Keratinocyte (primary cell): ENCODE results near the gene TBC1D22B. TPM values are rescaled to one million over a fixed set of nuclear protein-coding genes. Genes with fewer than 3 reads are reported as not detected.
"Not testable (repeated sequence)": the region's sequence is repeated elsewhere in the genome, so short reads cannot be mapped to it uniquely, and the experiment has no call there.

Experiments
- DNase-seq: peaks from one replicate; pipeline ENCODE4 v3.0.0-alpha.2; 2011; ENCODE audit warnings: low read depth, missing footprints, low spot score
- FAIRE-seq: peaks from 2 replicates; lab custom pipeline; 2011; peaks lifted over from hg19 to GRCh38; lab: Jason Lieb, UNC
- H2AFZ ChIP-seq: 2 replicates; pipeline ENCODE4 v1.6.0; 2012; ENCODE audit warnings: low read length, control low read depth, inconsistent platforms; ENCODE audit not compliant: control insufficient read depth
- H3K27ac ChIP-seq: 2 replicates; pipeline ENCODE4 v1.5.1; 2011; ENCODE audit warnings: low read length; ENCODE audit not compliant: control insufficient read depth, insufficient read depth
- H3K27me3 ChIP-seq: 3 replicates; pipeline ENCODE4 v1.6.0; 2011; ENCODE audit warnings: low read length; ENCODE audit not compliant: control insufficient read depth, insufficient read depth; ENCODE audit errors: extremely low read depth
- H3K36me3 ChIP-seq, 2 experiments: 2 replicates in 1 of 2; 3 replicates in 1 of 2; pipeline ENCODE4 v1.5.1; 2011; ENCODE audit warnings: low read length in 2 of 2, mild to moderate bottlenecking in 1 of 2; ENCODE audit not compliant: control insufficient read depth in 2 of 2, insufficient read depth in 2 of 2; ENCODE audit errors: extremely low read depth in 1 of 2
- H3K4me1 ChIP-seq: 3 replicates; pipeline ENCODE4 v1.5.1; 2011; ENCODE audit warnings: low read length; ENCODE audit not compliant: control insufficient read depth, insufficient read depth; ENCODE audit errors: extremely low read depth
- H3K4me2 ChIP-seq: 3 replicates; pipeline ENCODE4 v1.6.0; 2011; ENCODE audit warnings: low read depth, low read length; ENCODE audit not compliant: control insufficient read depth, insufficient read depth; ENCODE audit errors: extremely low read depth
- H3K4me3 ChIP-seq, 3 experiments: fragments of 200-600 bp in 1 of 3; sonication (generic) in 1 of 3; 2 replicates in 2 of 3; 3 replicates in 1 of 3; pipeline ENCODE4 v1.5.1; 2011 to 2016; ENCODE audit warnings: low read length in 3 of 3, mild to moderate bottlenecking in 3 of 3, control low read depth in 2 of 3, inconsistent platforms in 1 of 3, low read depth in 1 of 3, mixed read lengths in 1 of 3, mixed run types in 1 of 3, moderate library complexity in 1 of 3; ENCODE audit not compliant: control insufficient read depth in 2 of 3, insufficient read depth in 2 of 3; ENCODE audit errors: extremely low read depth in 1 of 3
- H3K79me2 ChIP-seq: 2 replicates; pipeline ENCODE4 v1.6.0; 2012; ENCODE audit warnings: low read length; ENCODE audit not compliant: control insufficient read depth, insufficient read depth
- H3K9ac ChIP-seq: 3 replicates; pipeline ENCODE4 v1.6.0; 2011; ENCODE audit warnings: low read length; ENCODE audit not compliant: control insufficient read depth, insufficient read depth; ENCODE audit errors: extremely low read depth
- H3K9me1 ChIP-seq: 3 replicates; pipeline ENCODE4 v1.6.0; 2011; ENCODE audit warnings: low read length; ENCODE audit not compliant: control insufficient read depth, insufficient read depth; ENCODE audit errors: extremely low read depth
- H3K9me3 ChIP-seq: 2 replicates; pipeline ENCODE4 v1.5.1; 2012; ENCODE audit warnings: low read depth, low read length; ENCODE audit not compliant: control insufficient read depth
- H4K20me1 ChIP-seq: 3 replicates; pipeline ENCODE4 v1.6.0; 2011; ENCODE audit warnings: low read length; ENCODE audit not compliant: control insufficient read depth, insufficient read depth; ENCODE audit errors: extremely low read depth
- EZH2 ChIP-seq: IDR thresholded peaks from one replicate; pipeline ENCODE4 v1.6.1; 2012; ENCODE audit warnings: inconsistent platforms, mild to moderate bottlenecking, low read length, moderate library complexity
- dilution Hi-C: fragments of 300-500 bp; cut with MboI; formaldehyde crosslinking; loops from one replicate; pipeline ENCODE4 v1.7.0; 2020; ENCODE audit warnings: low sequenced_read_pairs; ENCODE audit not compliant: extremely low pct_ligation_motif_present
- polyA plus RNA-seq, 5 experiments: library from polyadenylated mRNA; depleted of rRNA in 3 of 5; stranded (reverse) in 3 of 5; stranded (forward) in 1 of 5; unstranded in 1 of 5; fragments of >200 nt; gene quantifications; 1 replicate in 1 of 5; 2 replicates in 3 of 5; 3 replicates in 1 of 5; pipeline versions ENCODE4 v1.2.1 to v1.2.3, GENCODE V29; 2011 to 2012; ENCODE audit warnings: missing spikeins in 2 of 5, low read depth in 1 of 5, low replicate concordance in 1 of 5
- TF ChIP-seq, protein P1 (sequence below), 3 experiments: IDR thresholded peaks in 1 of 3; conservative IDR thresholded peaks in 1 of 3; optimal IDR thresholded peaks in 1 of 3; 2 replicates in 2 of 3; 3 replicates in 1 of 3; pipeline versions ENCODE3 to v1.5.1; 2011; ENCODE audit warnings: low read length in 3 of 3, mild to moderate bottlenecking in 3 of 3, moderate library complexity in 2 of 3, control low read depth in 1 of 3, inconsistent platforms in 1 of 3; ENCODE audit not compliant: insufficient read depth in 2 of 3; ENCODE audit errors: extremely low read depth in 1 of 3

Gene TBC1D22B
- polyA plus RNA-seq, 1 donor (not counting 4 experiments of a cell fraction or from before 2014, with no cell fraction given): 5.9 TPM

DNA sequence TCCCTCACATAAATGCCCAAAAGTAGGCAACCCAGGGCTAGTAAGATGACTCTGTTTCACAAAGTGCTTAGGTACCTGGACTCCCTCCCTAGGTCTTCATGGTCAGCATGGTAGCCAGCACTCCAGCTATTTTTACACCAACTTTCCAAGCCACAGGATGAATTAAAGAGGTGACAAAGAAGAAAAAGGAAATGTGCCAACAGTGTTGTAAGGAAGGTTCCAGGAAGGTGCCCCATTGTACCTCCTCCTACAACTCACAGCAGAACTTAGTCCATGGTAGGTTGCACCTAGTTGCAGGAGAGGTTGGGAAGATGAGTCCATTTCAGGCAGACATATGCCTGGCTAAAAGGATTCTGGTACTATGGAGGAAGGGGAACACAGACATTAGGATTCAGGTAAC, 76.5 kb downstream of the TBC1D22B start:
- DNase-seq (no peak), FAIRE-seq (no peak)
- Histone ChIP-seq H3K9ac (no peak overlapping the region), H3K9me1 (no peaks in the 10 kb centered on the region), H3K4me3 (no peak overlapping the region), H3K27ac (no peak overlapping the region), H2AFZ (no peak overlapping the region), H3K79me2 (no peaks in the 10 kb centered on the region), H3K9me3 (no peaks in the 10 kb centered on the region), H3K4me2 (no peak overlapping the region), H3K4me1 (no peaks in the 10 kb centered on the region), H3K27me3 (no peaks in the 10 kb centered on the region), H4K20me1 (no peaks in the 10 kb centered on the region), H3K36me3 (peaks cover 5 to 14% of the 10 kb centered on the region in 2 experiments)
- TF ChIP-seq, protein P1, sequence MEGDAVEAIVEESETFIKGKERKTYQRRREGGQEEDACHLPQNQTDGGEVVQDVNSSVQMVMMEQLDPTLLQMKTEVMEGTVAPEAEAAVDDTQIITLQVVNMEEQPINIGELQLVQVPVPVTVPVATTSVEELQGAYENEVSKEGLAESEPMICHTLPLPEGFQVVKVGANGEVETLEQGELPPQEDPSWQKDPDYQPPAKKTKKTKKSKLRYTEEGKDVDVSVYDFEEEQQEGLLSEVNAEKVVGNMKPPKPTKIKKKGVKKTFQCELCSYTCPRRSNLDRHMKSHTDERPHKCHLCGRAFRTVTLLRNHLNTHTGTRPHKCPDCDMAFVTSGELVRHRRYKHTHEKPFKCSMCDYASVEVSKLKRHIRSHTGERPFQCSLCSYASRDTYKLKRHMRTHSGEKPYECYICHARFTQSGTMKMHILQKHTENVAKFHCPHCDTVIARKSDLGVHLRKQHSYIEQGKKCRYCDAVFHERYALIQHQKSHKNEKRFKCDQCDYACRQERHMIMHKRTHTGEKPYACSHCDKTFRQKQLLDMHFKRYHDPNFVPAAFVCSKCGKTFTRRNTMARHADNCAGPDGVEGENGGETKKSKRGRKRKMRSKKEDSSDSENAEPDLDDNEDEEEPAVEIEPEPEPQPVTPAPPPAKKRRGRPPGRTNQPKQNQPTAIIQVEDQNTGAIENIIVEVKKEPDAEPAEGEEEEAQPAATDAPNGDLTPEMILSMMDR (optimal IDR thresholded peaks at IDR 0.05 in 1 of 3, IDR thresholded peaks at IDR 0.05 in 1 of 3, conservative IDR thresholded peaks at IDR 0.05 in 1 of 3; ENCODE audit: extremely low read depth in 1 of 3, insufficient read depth in 2 of 3, low read length in 3 of 3): no peak
- no peak for TF ChIP-seq EZH2
- dilution Hi-C loops: no loop called here

DNA sequence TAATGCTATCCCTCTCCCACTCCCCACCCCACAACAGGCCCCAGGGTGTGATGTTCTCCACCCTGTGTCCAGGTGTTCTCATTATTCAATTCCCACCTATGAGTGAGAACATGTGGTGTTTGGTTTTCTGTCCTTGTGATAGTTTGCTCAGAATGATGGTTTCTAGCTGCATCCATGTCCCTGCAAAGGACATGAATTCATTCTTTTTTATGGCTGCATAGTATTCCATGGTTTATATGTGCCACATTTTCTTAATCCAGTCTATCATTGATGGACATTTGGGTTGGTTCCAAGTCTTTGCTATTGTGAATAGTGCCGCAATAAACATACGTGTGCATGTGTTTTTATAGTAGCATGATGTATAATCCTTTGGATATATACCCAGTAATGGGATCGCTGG, 80.7 kb downstream of the TBC1D22B start:
- H4K20me1 ChIP-seq, dilution Hi-C loops, H3K79me2 ChIP-seq, H3K9ac ChIP-seq, H3K9me1 ChIP-seq, H3K9me3 ChIP-seq, H3K4me2 ChIP-seq, H3K27me3 ChIP-seq, FAIRE-seq, H3K36me3 ChIP-seq, DNase-seq, H3K4me1 ChIP-seq, H2AFZ ChIP-seq, H3K4me3 ChIP-seq, H3K27ac ChIP-seq: not testable (repeated sequence)

DNA sequence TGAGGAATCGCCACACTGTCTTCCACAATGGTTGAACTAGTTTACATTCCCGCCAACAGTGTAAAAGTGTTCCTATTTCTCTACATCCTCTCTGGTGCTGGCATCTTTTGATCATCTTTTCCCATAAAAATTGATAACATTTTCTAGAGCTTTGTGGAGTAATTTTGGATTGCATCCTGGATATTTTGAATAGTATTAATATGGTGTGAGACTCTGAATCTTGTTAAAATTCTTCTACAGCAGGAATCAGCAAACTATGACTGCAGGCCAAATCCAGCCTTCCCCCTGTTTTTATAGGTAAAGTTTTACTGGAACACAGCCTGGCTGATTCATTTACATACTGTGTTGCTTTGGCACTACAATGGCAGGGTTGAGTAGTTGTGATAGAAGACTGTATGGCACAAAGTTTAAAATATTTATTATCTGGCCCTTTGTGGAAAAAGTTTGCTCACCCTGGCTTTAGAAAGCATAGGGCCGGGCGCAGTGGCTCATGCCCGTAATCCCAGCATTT, 81.2 kb downstream of the TBC1D22B start:
- Histone ChIP-seq H3K27me3 (no peaks in the 10 kb centered on the region), H2AFZ (no peak overlapping the region), H3K9me3 (no peaks in the 10 kb centered on the region), H3K4me1 (no peaks in the 10 kb centered on the region), H3K27ac (no peak overlapping the region), H3K79me2 (no peaks in the 10 kb centered on the region), H3K9me1 (no peaks in the 10 kb centered on the region), H4K20me1 (no peaks in the 10 kb centered on the region), H3K36me3 (no peaks in the 10 kb centered on the region), H3K4me2 (no peak overlapping the region), H3K9ac (no peak overlapping the region), H3K4me3 (no peak overlapping the region)
- FAIRE-seq (no peak), DNase-seq (no peak)
- TF ChIP-seq, protein P1 (optimal IDR thresholded peaks at IDR 0.05 in 1 of 3, IDR thresholded peaks at IDR 0.05 in 1 of 3, conservative IDR thresholded peaks at IDR 0.05 in 1 of 3; ENCODE audit: extremely low read depth in 1 of 3, insufficient read depth in 2 of 3, low read length in 3 of 3): no peak
- TF ChIP-seq EZH2: no peak
- dilution Hi-C loops: no loop called here
